LNCAP (cell line): ENCODE results near the gene UXT.
A peak's percentile ranks its signal among the peaks of the same experiment; 100 is the strongest.

Source experiments
- TF ChIP-seq, protein P1 (sequence below): fragments of 450-650 bp; IDR thresholded peaks from 2 replicates; pipeline ENCODE4 v1.5.1; 2017; ENCODE audit warnings: mild to moderate bottlenecking

The UXT gene

DNA sequence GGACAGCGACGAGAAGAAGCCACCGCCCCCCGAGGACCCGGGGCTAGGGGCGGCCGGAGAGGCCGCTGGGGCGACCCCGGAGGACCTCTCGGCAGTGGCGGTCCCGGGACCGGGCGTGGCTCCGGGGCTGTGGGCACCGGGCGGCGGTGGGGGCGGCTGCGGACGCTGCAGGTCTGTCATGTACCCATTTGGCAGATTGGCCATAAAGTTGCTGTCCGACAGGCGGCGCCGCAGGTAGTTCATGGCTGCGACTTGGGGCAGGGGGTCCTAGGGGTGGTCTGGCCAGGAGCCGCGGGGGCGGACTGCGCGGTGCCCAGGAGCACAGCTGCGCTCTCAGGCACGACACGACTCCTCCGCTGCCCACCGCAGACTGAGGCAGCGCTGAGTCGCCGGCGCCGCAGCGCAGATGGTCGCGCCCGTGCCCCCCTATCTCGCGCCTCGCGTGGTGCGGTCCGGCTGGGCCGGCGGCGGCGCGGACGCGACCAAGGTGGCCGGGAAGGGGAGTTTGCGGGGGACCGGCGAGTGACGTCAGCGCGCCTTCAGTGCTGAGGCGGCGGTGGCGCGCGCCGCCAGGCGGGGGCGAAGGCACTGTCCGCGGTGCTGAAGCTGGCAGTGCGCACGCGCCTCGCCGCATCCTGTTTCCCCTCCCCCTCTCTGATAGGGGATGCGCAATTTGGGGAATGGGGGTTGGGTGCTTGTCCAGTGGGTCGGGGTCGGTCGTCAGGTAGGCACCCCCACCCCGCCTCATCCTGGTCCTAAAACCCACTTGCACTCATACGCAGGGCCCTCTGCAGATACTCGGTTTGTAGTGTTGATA, 39.3 kb downstream of the UXT start, which contains the start of gene SYN1:
TSS of gene SYN1 (minus strand) at position 372 of the 817 bp plus-strand sequence. CDS start at position 243, 129 bp downstream.
- TF ChIP-seq, protein P1, sequence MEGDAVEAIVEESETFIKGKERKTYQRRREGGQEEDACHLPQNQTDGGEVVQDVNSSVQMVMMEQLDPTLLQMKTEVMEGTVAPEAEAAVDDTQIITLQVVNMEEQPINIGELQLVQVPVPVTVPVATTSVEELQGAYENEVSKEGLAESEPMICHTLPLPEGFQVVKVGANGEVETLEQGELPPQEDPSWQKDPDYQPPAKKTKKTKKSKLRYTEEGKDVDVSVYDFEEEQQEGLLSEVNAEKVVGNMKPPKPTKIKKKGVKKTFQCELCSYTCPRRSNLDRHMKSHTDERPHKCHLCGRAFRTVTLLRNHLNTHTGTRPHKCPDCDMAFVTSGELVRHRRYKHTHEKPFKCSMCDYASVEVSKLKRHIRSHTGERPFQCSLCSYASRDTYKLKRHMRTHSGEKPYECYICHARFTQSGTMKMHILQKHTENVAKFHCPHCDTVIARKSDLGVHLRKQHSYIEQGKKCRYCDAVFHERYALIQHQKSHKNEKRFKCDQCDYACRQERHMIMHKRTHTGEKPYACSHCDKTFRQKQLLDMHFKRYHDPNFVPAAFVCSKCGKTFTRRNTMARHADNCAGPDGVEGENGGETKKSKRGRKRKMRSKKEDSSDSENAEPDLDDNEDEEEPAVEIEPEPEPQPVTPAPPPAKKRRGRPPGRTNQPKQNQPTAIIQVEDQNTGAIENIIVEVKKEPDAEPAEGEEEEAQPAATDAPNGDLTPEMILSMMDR: peak; percentile 22; the same call in 1 of the 2 replicates

DNA sequence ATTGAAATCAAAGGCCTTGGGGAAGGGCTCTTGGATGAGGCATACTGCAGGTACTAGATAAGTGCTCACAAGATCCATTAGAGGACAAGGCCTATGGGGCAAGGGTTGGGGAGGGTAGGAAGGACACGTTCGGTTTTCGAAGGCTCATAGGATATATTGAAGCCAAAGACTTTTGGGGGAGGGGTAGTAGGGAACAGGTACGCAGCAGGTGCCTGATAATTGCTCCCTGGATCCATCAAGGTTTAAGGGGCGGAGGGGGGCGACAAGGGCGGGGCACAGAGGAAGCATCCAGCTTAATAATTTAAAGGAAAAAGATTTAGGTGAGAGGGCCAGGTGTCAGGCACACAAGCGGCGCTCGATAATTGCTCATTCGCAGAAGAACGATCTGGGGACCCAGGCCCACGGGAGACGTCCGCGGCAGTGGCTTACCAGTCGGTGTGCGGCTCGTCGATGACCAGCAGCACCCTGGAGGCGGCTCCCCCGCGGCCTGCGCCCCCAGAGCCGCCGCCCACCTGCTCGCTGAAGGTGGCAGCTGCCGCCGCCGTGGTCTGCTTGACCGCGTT, 40.0 kb downstream of the UXT start:
- TF ChIP-seq, protein P1: no peak

DNA sequence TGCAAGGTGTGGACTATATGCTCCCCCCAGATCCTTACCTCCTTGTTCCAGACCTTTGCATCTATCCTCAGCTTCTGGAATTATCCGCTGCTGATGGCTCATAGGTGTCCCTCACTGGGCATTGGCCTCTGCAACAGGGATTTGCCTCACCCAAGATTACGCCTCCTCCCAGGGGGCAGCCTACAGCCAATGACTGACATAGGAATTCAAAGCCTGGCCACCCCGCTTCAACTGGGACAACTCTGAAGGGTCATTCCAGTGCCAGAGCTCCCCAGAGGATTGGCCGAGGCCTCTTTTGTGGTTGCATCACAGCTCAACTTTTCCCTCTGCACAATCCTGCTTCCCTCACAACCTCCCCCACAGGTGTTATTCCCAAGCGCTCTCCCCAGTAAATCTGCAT, 44.4 kb downstream of the UXT start:
- TF ChIP-seq, protein P1: no peak

DNA sequence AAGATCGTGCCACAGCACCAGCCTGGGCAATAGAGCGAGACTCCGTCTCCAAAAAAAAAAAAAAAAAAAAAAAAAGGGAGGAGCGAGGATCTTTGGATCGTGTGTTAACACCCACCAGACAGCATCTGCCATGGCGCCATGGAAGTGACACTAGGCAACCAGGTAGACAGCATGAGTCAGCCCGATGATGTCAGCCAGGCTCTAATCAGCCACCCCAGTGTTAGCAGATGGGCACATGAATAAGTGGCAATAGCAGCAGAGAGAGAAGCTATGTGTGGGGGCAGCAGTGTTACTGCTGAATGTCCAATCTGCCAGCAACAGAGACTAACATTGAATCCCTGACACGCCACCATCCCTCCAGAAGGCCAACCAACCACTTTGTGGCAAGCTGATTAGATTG, 45.9 kb downstream of the UXT start:
- TF ChIP-seq, protein P1: no peak

DNA sequence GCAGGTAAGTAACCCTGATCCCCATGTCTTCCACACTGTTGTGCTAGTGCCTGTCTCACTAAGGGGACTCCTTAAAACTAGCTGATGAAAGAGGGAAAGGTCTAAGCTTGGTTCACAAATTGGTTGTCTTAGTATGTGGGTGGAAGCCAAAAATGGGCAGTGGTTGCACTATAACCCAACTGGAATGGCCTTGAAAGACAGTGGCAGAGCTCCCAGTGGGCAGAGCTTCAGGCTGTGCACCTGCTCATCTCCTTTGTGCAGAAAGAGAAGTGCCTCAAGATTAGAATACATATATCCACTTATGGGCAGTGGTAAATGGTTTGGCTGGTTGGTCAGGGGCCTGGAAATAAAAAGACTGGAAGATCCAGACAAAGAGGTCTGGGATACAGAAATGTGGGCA, 46.6 kb downstream of the UXT start:
- TF ChIP-seq, protein P1: no peak

DNA sequence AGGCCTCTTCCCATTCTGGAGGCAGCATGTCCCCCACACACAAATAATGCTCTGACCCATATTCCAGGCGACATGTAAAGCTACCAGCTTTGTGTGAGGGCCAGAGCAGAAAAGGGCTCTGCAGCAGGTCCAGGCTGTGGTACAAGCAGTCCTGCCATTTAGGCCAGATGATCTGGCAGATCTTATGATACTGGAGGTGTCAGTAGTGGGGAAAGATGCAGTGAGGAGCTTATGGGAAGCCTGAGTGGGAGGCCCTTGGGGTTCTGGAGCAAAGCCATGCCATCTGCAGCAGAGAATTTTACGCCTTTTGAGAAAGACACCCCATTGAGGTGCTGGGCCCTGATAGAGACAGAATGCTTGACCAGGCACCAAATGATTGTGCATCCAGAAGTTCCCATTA, 47.1 kb downstream of the UXT start:
- TF ChIP-seq, protein P1: no peak

DNA sequence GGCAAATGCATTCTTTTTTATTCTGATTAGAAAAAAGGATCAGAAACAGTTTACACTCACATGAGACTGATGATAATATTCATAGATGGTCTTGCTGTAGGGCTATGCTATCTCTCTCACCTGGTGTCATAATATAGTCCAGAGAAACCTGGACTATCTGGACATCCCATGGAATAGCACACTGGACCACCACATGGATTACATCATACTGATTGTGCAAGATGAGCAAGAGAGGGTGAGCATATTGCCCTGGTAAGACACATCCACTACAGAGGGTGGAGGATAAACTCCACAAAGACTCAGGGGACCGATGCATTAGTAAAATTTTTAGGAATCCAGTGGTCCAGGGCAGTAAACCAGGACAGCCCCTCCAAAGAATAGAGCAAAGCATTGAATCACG, 47.5 kb downstream of the UXT start:
- TF ChIP-seq, protein P1: no peak
